ENCODE results near the gene BEAN1.

The BEAN1 gene, protein sequence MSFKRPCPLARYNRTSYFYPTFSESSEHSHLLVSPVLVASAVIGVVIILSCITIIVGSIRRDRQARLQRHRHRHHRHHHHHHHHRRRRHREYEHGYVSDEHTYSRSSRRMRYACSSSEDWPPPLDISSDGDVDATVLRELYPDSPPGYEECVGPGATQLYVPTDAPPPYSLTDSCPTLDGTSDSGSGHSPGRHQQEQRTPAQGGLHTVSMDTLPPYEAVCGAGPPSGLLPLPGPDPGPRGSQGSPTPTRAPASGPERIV

DNA sequence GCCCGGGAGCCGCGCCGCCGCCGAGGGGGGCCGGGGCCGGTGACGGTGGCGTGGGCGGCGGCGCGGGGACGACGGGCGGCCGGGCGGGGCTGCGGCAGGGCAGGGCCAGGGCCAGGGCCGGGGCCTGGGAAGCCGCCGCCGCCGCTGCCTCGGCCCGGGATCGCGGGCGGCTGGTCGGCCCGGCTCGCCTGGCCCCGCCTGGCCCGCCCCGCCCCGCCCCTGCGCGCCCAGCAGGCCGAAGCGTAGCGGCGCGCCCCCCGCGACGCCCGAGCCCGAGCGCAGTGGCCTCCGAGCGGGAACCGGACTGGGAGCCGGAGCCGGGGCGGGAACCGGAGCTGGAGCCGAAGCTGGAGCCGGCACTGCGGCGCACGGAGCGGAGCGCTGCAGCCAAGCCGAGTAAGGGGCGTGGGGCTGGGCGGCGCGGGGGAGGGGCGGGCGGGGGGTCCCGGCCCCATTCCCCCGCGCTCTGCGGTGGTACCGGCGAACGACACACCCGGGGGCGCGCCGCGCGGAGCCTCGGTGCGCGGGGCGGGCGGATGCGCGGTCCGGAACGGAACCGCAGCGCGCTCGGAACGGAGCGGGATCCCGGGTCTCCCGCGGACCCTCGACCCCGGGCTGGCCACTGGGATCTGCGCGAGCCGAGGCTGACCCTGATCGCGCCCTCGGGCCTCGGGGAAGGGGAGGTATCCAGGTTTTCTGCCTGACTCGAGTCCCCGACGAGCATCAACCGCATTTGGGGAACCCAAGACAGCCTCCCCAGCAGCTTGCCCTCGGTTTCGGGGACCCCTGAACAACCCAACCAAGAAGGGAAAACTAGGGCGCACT lies at the start of gene BEAN1:
BEAN1 (plus strand) TSS at position 260 of the 825 bp plus-strand sequence. CDS start 10,382 bp downstream, outside the sequence.
- DNase-seq, result no peak

DNA sequence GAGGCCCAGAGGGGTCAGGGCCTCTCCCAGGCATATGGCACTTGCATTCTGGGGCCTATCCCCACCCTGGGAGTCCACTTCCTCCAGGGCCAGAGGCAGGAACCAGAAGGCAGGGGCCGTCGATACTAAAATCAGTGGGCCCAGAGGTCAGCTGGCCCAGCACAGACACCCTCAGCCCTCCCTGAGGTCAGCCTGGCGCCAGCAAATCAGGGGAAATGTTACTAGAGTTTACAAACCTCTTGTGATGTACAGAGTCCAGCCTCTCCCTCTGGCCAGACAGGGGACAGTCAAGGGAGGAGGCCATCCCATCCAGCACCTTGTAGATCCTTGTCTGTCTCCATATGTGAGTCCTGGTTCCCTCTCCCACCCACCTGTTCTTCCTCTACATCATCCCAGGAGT lies 49.8 kb upstream of the BEAN1 start:
- no peak for DNase-seq

DNA sequence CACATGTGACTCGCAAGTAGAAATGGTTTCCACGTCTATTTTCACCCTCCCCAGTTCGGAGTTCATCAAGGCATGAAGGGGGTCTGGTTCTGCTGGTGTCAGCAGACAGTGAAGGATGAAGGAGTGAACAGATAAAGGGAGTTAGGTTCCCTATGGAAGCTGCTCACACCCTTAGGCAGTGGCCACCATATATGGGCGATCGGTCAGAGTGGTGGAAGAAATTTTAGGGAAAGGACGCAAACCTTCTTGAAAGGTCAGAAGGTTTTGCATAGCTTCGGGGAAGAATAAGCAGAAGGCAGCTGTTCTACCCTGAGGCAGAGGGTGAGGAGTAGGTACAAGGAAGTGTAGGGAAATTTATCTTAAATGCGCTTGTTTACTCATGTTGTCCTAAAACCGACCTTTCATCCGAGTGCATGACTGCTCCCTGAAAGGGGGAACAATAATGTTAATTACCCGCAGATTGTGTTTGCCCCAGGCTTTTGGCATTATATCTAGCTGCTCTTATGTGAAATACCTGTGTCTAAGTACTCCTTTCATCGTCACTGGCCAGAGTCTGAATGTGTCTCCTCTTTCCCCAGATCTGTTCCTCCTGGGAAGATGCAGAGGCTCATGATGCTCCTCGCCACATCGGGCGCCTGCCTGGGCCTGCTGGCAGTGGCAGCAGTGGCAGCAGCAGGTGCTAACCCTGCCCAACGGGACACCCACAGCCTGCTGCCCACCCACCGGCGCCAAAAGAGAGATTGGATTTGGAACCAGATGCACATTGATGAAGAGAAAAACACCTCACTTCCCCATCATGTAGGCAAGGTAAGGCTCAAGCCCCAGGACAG lies 48.1 kb upstream of the BEAN1 start:
- no peak for DNase-seq

DNA sequence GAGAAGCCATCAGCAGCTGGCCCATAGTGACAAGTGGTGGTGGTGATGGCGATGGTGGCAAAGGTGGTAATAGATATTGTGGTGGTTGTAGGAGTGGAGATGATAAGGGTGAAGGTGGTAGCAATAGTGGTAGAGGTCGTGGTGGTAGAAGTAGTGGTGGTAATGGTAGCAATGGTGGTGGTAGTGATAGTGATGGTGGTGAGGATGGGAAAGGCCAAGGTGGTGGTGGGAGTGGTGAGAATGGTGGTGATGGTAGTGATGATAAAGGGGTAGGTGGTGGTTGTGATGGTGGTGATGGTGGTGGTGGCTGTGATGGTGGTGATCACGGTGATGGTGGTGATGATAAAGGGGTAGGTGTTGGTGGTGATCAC lies 47.5 kb upstream of the BEAN1 start:
- no peak for DNase-seq

DNA sequence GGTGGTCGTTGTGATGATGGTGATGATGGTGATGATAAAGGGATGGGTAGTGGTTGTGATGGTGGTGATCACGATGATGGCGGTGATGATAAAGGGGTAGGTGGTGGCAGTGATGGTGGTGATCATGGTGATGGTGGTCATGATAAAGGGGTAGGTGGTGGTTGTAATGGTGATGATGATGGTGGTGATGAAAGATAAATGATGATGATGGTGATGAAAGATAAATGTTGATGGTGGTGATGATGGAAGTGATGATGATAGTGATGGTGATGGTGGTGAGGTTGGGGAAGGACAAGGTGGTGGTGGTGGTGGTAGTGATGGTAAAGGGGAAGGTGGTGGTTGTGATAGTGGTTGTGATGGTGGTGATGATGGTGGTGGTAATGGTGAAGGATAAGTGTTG lies 46.7 kb upstream of the BEAN1 start:
- DNase-seq, result no peak

DNA sequence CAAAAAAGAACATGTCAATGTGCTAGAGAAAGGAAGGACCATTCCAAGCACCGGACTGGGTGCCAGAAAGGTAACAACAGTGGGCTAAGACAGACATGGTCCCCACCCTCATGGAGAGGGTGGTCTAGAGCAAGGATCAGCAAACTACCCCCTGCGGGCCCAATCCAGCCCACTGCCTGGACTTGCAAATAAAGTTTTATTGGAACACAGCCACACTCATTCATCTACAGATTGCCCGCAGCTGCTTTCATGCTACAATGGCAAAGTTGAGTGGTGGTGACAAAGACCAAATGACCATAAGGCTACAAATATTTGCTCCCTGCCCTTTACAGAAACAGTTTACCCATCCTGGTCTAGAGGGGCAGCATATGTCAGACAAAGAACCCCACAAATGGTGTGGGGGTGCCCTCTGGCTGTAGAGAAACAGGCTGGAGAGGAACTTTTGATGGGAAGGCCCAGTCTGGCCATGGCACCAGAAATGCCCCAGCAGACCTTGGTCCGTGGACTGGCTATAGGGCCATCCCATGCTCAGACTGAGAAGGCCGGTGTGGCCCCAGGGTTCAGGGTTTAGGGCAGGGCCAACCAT lies 45.4 kb upstream of the BEAN1 start:
- DNase-seq, result no peak

DNA sequence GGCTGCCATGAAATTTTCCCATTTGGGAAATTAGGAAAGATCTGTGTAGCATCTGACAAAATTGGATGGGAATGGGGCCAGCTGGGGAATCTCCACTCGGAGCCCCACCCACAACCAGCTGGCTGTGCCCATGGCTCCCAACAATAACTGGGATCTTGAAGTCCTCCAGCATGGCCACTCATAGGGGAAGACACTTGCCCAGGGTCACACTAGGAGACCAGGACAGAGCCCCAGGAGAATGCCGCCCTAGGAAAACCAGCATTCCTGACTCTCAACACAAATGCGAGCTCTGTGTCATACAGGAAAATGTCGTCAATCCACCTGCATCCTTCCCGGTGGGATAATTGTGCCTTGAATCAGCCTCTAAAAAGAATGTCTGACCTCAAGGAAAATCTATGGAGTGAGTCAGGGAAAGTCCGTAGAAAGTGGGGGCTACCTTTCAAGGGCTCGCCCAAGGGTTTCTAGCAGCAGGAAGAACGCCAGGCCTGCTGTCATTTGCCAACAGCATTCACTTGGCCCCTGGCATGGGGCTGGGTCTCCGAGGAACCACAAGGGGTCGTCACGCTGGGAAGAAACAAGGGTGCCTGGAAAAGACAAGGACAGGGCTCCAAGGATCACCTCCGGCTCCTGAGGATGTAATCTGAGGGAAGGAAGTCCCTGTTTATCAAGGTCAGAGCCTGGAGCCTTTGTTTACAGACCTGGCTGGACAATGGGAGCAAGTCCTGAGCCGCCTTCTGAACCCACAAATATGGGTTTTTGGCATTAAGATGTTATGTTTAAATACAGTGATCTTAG lies 44.7 kb upstream of the BEAN1 start:
- DNase-seq, result no peak

DNA sequence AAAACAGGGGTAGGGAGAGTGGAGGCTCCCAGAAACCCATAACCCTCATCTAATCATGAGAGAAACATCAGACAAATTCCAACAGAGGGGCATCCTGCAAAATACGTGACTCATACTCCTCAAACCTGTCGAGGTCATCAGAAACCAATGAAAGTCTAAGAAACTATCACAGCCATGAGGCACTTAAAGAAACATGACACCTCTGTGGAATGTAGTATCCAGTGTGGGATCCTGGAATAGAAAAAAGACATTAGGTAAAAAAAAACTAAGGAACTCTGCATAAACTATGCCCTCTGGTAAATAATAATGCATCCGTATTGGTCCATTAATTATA lies 44.2 kb upstream of the BEAN1 start:
- no peak for DNase-seq

DNA sequence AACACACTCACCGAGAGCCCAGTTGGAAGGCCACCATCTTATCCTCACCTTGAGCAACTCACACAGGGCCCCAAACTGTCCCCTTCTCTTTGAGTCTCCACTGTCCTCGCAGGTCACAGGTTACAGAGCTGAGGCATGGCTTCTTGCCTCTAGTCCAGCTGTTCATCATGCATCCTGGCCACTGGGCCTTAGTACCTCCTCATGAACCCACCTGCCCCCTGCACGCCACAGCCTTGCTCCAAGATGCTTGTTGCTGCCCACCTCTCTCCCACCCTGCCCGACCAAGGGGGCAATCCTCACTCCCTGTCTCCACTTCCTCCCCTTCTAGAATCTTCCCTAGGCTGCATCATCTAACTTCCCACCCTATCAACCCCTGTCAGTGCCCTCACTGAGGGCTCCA lies 43.5 kb upstream of the BEAN1 start:
- DNase-seq, result no peak

DNA sequence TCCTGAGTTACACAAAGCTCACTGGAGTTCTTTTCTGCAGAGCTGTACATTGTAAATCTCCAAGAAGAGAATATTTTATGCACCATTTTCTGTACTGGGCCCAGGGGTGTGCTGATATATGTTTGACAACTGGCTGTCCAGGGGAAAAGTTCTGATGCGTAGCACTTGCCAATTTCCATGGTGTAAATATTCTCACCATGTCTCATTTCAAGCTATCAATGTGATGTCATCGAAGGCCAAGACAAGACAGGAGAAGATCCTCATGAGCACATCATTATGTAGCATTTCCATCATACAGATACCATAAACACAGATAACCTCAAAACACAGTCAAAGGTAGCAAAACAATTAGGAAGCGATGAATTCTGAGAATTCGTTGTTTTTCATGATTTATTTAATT lies 41.7 kb upstream of the BEAN1 start:
- DNase-seq, result no peak

DNA sequence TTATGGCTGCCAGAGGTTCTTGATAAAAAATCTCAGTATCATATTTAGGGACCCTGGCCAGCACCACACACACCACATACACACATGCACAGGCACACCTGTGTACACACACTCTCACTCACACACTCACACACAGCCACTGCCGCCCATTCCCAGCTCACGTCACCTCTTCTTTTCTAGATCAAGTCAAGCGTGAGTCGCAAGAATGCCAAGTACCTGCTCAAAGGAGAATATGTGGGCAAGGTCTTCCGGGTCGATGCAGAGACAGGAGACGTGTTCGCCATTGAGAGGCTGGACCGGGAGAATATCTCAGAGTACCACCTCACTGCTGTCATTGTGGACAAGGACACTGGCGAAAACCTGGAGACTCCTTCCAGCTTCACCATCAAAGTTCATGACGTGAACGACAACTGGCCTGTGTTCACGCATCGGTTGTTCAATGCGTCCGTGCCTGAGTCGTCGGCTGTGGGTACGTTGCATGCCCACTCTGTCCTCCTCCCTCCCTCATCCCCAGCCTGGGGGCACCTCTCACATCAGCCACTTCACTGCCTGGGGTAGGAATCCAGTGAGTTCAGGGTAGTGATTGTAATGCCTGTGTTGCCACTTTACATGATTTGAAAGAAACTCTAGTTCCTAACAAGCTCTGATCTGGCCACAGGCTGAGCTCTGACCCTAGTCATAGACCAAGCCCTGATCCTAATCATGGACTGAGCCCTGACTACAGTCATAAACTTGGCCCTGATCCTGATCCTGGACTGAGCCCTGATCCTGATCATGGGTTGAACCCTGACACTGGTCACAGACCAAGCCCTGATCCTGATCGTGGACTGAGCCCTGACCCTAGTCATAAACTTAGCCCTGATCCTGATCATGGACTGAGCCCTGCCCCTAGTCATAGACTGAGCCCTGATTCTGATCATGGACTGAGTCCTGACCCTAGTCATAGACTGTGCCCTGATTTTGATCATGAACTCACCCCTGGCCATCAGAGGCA lies 40.2 kb upstream of the BEAN1 start:
- no peak for DNase-seq

DNA sequence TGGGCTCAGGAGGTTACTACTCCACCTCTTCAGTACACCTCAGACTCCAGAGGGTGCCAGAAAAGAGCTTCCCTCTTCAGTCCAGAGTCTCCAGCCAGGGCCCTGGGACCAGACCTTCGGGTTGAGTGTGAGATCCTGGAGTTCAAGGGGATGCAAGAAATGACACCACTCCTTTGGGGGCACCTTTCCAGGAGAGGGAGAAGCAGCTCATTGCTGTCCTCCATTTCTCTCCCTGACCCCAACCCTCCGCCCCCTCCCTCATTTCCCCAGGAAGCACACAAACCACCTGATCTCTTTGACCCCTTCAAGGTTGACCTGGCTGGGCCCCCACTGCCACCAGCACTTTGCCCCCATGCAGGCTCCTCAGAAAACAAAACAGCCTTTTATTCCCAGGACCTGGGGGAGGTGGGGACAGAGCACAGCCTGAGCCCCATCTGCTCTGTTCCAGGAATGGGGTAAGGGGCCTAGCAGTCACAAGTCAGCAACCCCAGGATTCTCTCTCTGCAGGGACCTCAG lies 39.2 kb upstream of the BEAN1 start:
- DNase-seq, result no peak

DNA sequence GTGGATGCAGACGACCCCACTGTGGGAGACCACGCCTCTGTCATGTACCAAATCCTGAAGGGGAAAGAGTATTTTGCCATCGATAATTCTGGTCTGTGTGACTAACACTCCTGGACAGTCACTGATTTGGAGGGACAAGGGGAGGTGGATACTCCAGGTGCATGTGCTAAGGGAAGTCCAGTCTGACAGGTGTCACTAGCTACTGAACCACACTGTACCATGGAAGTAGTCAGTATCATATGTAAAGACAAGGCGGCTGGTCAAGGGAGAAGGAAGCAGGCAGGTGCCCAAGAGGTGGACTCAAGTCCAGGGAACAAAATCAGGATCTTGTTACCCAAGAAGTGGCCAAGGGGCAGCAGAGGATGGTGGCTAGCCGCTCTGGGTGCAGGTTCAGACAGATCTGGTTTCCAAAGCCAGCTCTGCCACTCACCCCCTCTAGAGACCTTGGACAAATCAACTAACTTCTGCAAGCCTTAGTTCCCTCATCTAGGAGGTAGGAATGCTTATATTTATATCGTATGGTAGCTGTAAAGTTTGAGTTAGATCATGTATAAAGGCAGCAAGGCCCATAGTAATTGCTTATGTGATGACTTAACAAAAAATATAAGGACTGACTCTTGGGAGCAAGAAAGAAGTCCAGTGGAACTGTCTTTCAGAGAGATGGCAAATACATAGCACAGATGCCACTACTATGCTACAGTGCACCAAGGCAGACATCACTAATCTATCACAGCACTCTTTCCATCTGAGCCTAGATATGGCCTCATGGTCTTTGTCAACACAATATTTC lies 38.5 kb upstream of the BEAN1 start:
- DNase-seq, result no peak

DNA sequence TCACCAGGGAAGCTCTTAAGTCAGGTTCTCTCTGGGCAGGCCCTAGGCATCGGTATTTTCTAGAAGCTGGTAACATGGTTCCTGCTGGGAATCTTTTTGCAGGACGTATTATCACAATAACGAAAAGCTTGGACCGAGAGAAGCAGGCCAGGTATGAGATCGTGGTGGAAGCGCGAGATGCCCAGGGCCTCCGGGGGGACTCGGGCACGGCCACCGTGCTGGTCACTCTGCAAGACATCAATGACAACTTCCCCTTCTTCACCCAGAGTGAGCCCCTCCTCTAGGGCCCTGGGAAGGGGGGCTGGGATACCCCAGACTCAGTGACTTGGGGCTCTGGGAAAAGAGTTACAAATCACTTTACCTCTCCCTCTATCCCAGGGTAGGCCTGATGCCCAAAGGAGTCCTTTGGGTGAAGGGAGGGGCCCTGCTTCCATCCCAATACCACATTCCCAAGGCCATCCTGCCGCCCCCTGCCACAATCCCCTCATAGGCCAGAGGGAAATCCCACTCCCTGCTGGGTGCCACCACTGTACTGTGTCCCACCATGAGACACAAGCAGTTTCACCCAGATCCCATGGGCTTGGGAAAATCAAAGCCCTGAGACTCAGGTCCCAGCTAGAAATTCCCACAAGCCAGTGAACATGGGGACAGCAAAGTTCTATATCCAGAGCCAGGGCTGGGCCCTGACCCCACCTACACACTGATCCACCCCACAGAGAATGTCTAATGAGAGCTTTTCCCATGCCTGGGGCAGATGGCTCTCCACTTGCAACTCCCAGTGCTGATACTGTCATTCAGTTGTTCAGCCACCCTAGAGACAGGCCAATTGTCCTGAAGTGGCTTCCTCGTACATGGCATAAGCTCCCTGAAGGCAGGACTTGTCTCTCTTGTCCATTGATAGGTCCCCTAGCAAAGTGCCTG lies 37.6 kb upstream of the BEAN1 start:
- DNase-seq, result no peak

DNA sequence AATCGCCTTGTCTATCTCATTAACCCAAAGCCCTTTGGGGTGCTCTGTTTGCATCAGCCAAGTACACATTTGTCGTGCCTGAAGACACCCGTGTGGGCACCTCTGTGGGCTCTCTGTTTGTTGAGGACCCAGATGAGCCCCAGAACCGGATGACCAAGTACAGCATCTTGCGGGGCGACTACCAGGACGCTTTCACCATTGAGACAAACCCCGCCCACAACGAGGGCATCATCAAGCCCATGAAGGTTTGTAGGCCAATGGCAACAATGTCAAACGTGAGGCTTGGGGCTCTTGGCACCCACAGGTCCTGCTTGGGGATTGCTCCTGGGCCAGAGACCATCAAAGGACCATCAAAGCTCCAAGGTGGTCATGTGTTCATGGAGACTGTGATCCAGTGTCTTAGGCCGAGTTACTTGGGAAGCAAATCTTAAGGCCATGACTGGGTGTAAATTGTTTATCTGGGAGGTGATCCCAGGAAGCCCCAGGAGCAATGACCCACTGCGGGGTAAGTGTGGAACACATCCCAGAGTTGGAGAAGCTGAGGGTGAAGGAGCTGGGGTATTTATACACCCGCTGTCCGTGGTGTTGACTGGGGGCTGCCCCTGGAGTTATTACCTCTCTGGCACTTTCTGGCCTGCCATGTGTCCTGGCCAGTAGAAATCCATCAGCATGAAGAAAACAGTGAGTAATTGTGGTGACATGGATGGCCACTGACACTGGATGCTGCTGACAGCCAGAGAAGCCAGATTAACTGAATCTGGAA lies 36.6 kb upstream of the BEAN1 start:
- DNase-seq, result no peak

DNA sequence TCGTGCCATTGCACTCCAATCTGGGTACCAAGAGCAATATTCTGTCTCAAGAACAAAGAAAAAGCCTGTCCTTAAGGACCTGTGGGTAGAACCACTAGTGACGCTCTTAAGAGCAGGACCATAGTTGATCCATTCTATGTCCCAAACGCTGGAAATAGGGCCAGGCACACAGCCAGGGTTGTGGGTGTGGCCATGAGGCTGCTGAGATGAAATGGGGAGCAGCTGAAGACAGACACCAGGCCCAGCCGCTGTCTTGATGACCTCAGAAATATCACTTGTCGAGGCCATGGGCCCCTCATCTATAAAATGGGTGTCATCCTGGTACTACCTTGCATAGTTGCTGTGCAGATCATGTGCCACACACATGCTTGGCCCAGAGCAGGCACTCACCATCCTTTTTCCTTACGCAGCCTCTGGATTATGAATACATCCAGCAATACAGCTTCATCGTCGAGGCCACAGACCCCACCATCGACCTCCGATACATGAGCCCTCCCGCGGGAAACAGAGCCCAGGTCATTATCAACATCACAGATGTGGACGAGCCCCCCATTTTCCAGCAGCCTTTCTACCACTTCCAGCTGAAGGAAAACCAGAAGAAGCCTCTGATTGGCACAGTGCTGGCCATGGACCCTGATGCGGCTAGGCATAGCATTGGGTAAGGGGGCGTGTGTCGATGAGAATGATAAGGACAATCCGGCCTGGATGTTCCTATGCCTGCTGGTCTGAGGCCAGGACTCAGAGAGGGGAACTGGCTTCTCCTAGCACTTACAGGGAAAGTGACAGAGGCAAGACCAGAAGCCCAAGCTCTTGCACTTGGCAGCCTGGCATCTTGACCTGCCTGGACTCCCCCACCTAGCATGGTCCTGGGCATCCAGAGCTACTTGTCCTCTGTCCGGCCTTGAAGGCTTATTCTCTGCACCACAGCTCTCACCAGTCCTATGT lies 35.1 kb upstream of the BEAN1 start:
- no peak for DNase-seq

All from OCI-M1 (cell line).